Epithelial cell of proximal tubule (primary cell): Measurements from ENCODE around the gene RPS19. TPM values are rescaled to one million over a fixed set of nuclear protein-coding genes. Genes with fewer than 3 reads are reported as not detected.

Experiments
- total RNA-seq: library from RNA; depleted of rRNA; stranded (reverse); fragments of >200 nt; gene quantifications from 2 replicates; pipeline ENCODE4 v1.2.3, GENCODE V29; 2015

The RPS19 gene
- total RNA-seq, 1 donor from 2014 or later = 1,845 TPM

Other genes with a start within 250 kb of the RPS19 start
- not detected in 2 replicates for gene CEACAM4, start 233.2 kb upstream of the RPS19 start, total RNA-seq
- gene CEACAM7, start 172.0 kb upstream of the RPS19 start, total RNA-seq = not detected in 2 replicates
- gene CEACAM5, start 151.6 kb upstream of the RPS19 start, total RNA-seq = not detected in 2 replicates
- under 0.01 and 1.1 TPM in 2 replicates for gene CEACAM6, start 104.7 kb upstream of the RPS19 start, total RNA-seq
- gene CEACAM3, start 63.7 kb upstream of the RPS19 start, total RNA-seq = not detected in 2 replicates
- gene LYPD4, start 15.6 kb upstream of the RPS19 start, total RNA-seq = not detected in 2 replicates
- not detected in 2 replicates for gene DMRTC2, start 15.2 kb upstream of the RPS19 start, total RNA-seq
- not detected in 2 replicates for gene CD79A, start 17.0 kb downstream of the RPS19 start, total RNA-seq
- 65.9 and 79.5 TPM in 2 replicates for gene ARHGEF1, start 22.9 kb downstream of the RPS19 start, total RNA-seq
- not detected in 2 replicates for gene ERFL, start 68.2 kb downstream of the RPS19 start, total RNA-seq
- gene RABAC1, start 99.1 kb downstream of the RPS19 start, total RNA-seq = 108 and 161 TPM in 2 replicates
- 0.36 TPM in 1 of 2 replicates, not detected in the other for gene ATP1A3, start 134.0 kb downstream of the RPS19 start, total RNA-seq
- gene GRIK5, start 210.0 kb downstream of the RPS19 start, total RNA-seq = 2.5 and 14.3 TPM in 2 replicates
- gene ZNF574, start 215.9 kb downstream of the RPS19 start, total RNA-seq = 19.6 and 22.1 TPM in 2 replicates